ENCODE measurements around the gene LTBP1. TPM values are rescaled to one million over a fixed set of nuclear protein-coding genes. Genes with fewer than 3 reads are reported as not detected.

LTBP1 gene
- total RNA-seq, 2 experiments from 2014 or later = 0.06 TPM; not detected in 1

DNA sequence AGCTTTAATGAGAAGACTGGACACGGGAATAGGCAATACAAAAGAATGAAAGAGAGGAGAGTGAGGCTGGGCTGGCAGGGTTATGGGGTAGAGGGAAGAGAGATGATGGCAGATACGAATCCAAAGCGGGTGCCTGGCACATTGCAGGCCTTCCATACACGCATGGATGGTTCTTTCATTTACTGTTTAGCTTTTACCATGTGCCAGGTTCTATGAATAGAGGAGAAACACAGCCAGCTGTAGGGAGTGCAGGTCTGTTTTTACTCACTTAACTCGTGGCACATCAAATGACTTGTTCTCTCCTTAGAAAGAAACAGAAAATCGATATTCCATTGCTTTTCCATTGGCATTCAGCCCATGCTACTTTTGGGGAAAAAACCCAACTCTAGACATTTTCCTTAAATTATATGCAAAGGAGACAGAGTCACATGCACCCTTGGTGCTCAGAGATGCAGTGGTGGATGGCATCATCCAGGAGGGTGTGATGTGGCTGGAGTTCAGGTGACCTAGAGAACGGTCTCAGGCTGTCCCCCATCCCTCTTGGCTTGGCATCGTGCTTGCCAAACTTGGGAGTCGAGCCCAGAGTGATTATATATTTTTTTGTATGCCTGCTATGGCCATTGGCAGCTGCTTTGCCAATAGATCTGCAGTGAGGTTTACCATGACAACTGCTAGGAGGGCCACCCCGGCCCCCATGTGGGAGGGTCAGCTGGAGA, 6.2 kb downstream of the LTBP1 start:
- H3K9me3 Mint-ChIP-seq = no peaks in the 10 kb centered on the region
- Histone ChIP-seq H3K4me1 (ENCODE audit: insufficient read depth, low read length) (no peaks in the 10 kb centered on the region), H3K36me3 (ENCODE audit: insufficient read depth, low read length) (no peaks in the 10 kb centered on the region), H3K9me3 (ENCODE audit: control insufficient read depth in 1 of 2, insufficient read depth in 1 of 2, low read length in 2 of 2) (no peaks in the 10 kb centered on the region), H3K27ac (ENCODE audit: low read depth in 1 of 2, low read length in 2 of 2) (no peak overlapping the region), H3K27me3 (ENCODE audit: control insufficient read depth in 1 of 2, insufficient read depth in 2 of 2, low read length in 2 of 2) (peaks cover 14 to 22% of the 10 kb centered on the region in 2 experiments), H3K4me3 (ENCODE audit: low read length) (no peak overlapping the region)
- intact Hi-C loops (cut with DNase I, micrococcal nuclease) = no loop called here
- CTCF ChIA-PET = no interaction called here
- H3K27me3 Mint-ChIP-seq = peaks cover 40% of the 10 kb centered on the region
- H3K36me3 Mint-ChIP-seq (ENCODE audit: low read depth) = no peaks in the 10 kb centered on the region
- DNase-seq (no peak), ATAC-seq (ENCODE audit: poor library complexity) (no peak)
- no peak overlapping the region for H3K27ac Mint-ChIP-seq
- no peak overlapping the region for H3K4me3 Mint-ChIP-seq
- H3K4me1 Mint-ChIP-seq (ENCODE audit: low read depth) = no peaks in the 10 kb centered on the region
- POLR2A ChIA-PET = no interaction called here
- TF ChIP-seq, protein P1, sequence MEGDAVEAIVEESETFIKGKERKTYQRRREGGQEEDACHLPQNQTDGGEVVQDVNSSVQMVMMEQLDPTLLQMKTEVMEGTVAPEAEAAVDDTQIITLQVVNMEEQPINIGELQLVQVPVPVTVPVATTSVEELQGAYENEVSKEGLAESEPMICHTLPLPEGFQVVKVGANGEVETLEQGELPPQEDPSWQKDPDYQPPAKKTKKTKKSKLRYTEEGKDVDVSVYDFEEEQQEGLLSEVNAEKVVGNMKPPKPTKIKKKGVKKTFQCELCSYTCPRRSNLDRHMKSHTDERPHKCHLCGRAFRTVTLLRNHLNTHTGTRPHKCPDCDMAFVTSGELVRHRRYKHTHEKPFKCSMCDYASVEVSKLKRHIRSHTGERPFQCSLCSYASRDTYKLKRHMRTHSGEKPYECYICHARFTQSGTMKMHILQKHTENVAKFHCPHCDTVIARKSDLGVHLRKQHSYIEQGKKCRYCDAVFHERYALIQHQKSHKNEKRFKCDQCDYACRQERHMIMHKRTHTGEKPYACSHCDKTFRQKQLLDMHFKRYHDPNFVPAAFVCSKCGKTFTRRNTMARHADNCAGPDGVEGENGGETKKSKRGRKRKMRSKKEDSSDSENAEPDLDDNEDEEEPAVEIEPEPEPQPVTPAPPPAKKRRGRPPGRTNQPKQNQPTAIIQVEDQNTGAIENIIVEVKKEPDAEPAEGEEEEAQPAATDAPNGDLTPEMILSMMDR (IDR thresholded peaks at IDR 0.05) = no peak

DNA sequence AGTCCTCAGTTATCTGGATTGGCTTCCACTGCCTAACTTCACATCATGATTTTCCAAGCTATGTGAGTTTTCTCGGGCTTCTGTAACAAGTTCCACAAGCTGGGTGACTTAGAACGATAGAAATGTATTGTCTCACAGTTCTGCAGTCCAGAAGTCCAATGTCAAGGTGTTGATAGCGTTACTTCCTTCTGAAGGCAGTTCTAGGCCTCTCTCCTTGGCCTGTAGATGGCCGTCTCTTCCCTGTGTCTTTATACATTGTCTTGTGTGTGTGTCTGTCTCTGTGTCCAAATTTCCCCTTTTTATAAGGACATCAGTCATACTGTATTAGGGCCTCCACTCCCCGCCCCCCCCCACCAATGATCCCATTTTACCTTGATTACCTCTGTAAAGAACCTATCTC, 7.5 kb downstream of the LTBP1 start:
- Histone ChIP-seq H3K27ac (ENCODE audit: low read depth in 1 of 2, low read length in 2 of 2) (no peak overlapping the region), H3K4me3 (ENCODE audit: low read length) (no peak overlapping the region), H3K36me3 (ENCODE audit: insufficient read depth, low read length) (no peaks in the 10 kb centered on the region), H3K27me3 (ENCODE audit: control insufficient read depth in 1 of 2, insufficient read depth in 2 of 2, low read length in 2 of 2) (peaks cover 2 to 10% of the 10 kb centered on the region in 2 experiments), H3K9me3 (ENCODE audit: control insufficient read depth in 1 of 2, insufficient read depth in 1 of 2, low read length in 2 of 2) (no peaks in the 10 kb centered on the region), H3K4me1 (ENCODE audit: insufficient read depth, low read length) (no peaks in the 10 kb centered on the region)
- ATAC-seq (ENCODE audit: poor library complexity) (no peak), DNase-seq (no peak)
- POLR2A ChIA-PET = no interaction called here
- no peaks in the 10 kb centered on the region for H3K9me3 Mint-ChIP-seq
- CTCF ChIA-PET = no interaction called here
- no peaks in the 10 kb centered on the region for H3K36me3 Mint-ChIP-seq (ENCODE audit: low read depth)
- H3K4me1 Mint-ChIP-seq (ENCODE audit: low read depth) = no peaks in the 10 kb centered on the region
- H3K27me3 Mint-ChIP-seq = peaks cover 31% of the 10 kb centered on the region
- H3K4me3 Mint-ChIP-seq = no peak overlapping the region
- no peak overlapping the region for H3K27ac Mint-ChIP-seq
- TF ChIP-seq, protein P1 (IDR thresholded peaks at IDR 0.05) = no peak
- intact Hi-C loops (cut with DNase I, micrococcal nuclease) = no loop called here

DNA sequence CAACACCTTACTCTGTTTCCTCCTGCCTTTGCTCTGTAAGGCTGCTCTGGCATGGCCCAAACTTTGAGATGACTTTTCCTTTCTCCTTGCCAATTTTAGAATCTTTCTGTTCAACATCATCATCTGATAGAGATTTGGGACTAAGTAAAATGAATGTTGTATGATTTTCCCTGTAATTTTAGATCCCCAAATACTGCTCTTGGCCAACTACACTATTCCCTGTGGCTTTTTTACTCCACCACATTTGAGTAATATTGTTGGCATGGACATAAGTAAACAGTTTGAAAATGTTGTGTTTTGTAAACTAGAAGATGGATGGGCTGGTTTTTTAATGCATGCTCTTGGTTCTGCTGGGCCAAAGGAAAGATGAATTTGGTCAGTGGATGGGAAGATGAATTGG, 12.1 kb downstream of the LTBP1 start:
- TF ChIP-seq, protein P1 (IDR thresholded peaks at IDR 0.05) = no peak
- intact Hi-C loops (cut with DNase I, micrococcal nuclease) = no loop called here
- Histone ChIP-seq H3K27ac (ENCODE audit: low read depth in 1 of 2, low read length in 2 of 2) (no peak overlapping the region), H3K36me3 (ENCODE audit: insufficient read depth, low read length) (no peaks in the 10 kb centered on the region), H3K9me3 (ENCODE audit: control insufficient read depth in 1 of 2, insufficient read depth in 1 of 2, low read length in 2 of 2) (no peaks in the 10 kb centered on the region), H3K4me1 (ENCODE audit: insufficient read depth, low read length) (no peaks in the 10 kb centered on the region), H3K27me3 (ENCODE audit: control insufficient read depth in 1 of 2, insufficient read depth in 2 of 2, low read length in 2 of 2) (peaks cover 3% of the 10 kb centered on the region in 2 experiments), H3K4me3 (ENCODE audit: low read length) (no peak overlapping the region)
- ATAC-seq (ENCODE audit: poor library complexity) (no peak), DNase-seq (no peak)
- Mint-ChIP-seq H3K4me1 (ENCODE audit: low read depth) (no peaks in the 10 kb centered on the region), H3K4me3 (no peak overlapping the region), H3K27ac (no peak overlapping the region), H3K9me3 (no peaks in the 10 kb centered on the region), H3K36me3 (ENCODE audit: low read depth) (no peaks in the 10 kb centered on the region), H3K27me3 (peaks cover 15% of the 10 kb centered on the region)
- ChIA-PET POLR2A (no interaction called here), CTCF (no interaction called here)
